ENCODE data around the gene AKR1C2.

GRCh38 chr10:4982764-4983226, 20.9 kb downstream of the AKR1C2 start:
- no peak for TF ChIP-seq CTCF (conservative IDR thresholded peaks at IDR 0.05; ENCODE audit: low read depth, low read length)
- no peak for TF ChIP-seq EZH2 (IDR thresholded peaks at IDR 0.05; ENCODE audit: borderline replicate concordance, low read depth, low read length, poor library complexity, severe bottlenecking)
